GM12878 (cell line): ENCODE data around the gene BCR.

Source experiments
- CTCF ChIP-seq, 3 experiments: IDR thresholded peaks in 2 of 3; conservative IDR thresholded peaks in 1 of 3; 2 replicates each; pipeline ENCODE4 v1.5.1; 2011; ENCODE audit warnings: low read depth in 3 of 3, low read length in 3 of 3, mild to moderate bottlenecking in 3 of 3, control low read depth in 2 of 3, moderate library complexity in 2 of 3, inconsistent platforms in 1 of 3, mixed read lengths in 1 of 3; ENCODE audit not compliant: control insufficient read depth in 2 of 3, insufficient read depth in 1 of 3; ENCODE audit errors: extremely low read depth in 1 of 3
- EZH2 ChIP-seq: IDR thresholded peaks from 2 replicates; pipeline ENCODE4 v1.6.1; 2012; ENCODE audit warnings: low read depth, mild to moderate bottlenecking, control low read depth, inconsistent platforms, low read length, borderline replicate concordance; ENCODE audit not compliant: control insufficient read depth
- RBBP5 ChIP-seq: fragments of 200-600 bp; sonication (generic); conservative IDR thresholded peaks from 2 replicates; pipeline ENCODE4 v1.6.1; 2016

- TF ChIP-seq CTCF (IDR thresholded peaks at IDR 0.05 in 2 of 3, conservative IDR thresholded peaks at IDR 0.05 in 1 of 3; ENCODE audit: control insufficient read depth in 2 of 3, extremely low read depth in 1 of 3, insufficient read depth in 1 of 3, low read depth in 3 of 3, low read length in 3 of 3) (no peak), EZH2 (no peak), RBBP5 (no peak)
Observed at GRCh38 chr22:23190526-23190925, 10.2 kb downstream of the BCR start.
